Left renal pelvis (tissue), 4 donors: ENCODE measurements around the gene BEAN1. TPM values are rescaled to one million over a fixed set of nuclear protein-coding genes. Genes with fewer than 3 reads are reported as not detected.

Experiments
- DNase-seq, 4 donors: peaks; one replicate each; pipeline ENCODE4 v3.0.0-alpha.2; 2013; ENCODE audit warnings: low read depth in 4 of 4, low spot score in 3 of 4
- polyA plus RNA-seq, 4 donors: library from polyadenylated mRNA; unstranded; fragments of 120-200 nt; gene quantifications; one replicate each; pipeline ENCODE4 v1.2.1, GENCODE V29; 2013; ENCODE audit not compliant: insufficient read length in 4 of 4

The BEAN1 gene
- polyA plus RNA-seq, 4 donors = 0.66 to 2.9 (median 1.5) TPM

GRCh38 chr16:66516509-66516807 lies 89.4 kb downstream of the BEAN1 start:
- DNase-seq = no peak

GRCh38 chr16:66516808-66517585 lies 89.9 kb downstream of the BEAN1 start:
- peak; percentile 64 to 81 (median 70) for DNase-seq

- no peak for DNase-seq
Measured at GRCh38 chr16:66517586-66518263, 90.6 kb downstream of the BEAN1 start.

- DNase-seq = no peak
Measured at GRCh38 chr16:66519482-66520373, 92.6 kb downstream of the BEAN1 start.

GRCh38 chr16:66520406-66521170 lies 93.5 kb downstream of the BEAN1 start:
- no peak for DNase-seq

- no peak for DNase-seq
Measured at GRCh38 chr16:66521252-66521713, 94.2 kb downstream of the BEAN1 start.

- no peak for DNase-seq
Measured at GRCh38 chr16:66521951-66522771, 95.1 kb downstream of the BEAN1 start.

- no peak for DNase-seq
Measured at GRCh38 chr16:66522816-66523590, 95.9 kb downstream of the BEAN1 start.

GRCh38 chr16:66523861-66524354 lies 96.8 kb downstream of the BEAN1 start:
- no peak for DNase-seq

- DNase-seq = no peak
Measured at GRCh38 chr16:66524601-66525164, 97.6 kb downstream of the BEAN1 start.

- no peak for DNase-seq
Measured at GRCh38 chr16:66525396-66526180, 98.5 kb downstream of the BEAN1 start.

- no peak for DNase-seq
Measured at GRCh38 chr16:66528294-66528693, 101.2 kb downstream of the BEAN1 start.

GRCh38 chr16:66529475-66529874 lies 102.4 kb downstream of the BEAN1 start:
- no peak for DNase-seq
